ENCODE measurements around the gene TEKT2.

Gene TEKT2

DNA sequence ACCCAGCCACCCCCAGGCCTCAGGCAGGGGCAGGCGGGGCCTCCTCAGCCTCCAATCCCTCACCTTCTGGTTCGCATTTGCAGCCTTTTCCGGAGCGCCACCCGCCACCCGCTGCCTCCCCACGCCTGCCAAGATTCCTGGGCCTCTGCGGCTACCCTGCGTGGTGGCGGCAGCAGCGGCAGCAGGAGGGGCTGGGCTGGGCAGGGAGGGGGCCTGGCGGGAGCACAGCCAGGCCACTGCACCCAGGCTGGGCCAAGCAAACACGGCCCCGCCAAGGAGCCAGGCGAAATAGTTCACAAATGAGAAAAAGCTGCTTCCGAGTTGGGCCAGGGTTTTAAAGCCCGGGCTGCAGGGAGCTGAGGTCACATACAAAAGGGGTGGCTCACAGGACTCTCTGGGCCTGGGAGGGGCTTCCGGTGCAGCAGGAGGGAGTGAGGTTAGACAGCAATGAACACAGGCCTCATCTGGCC lies 31.3 kb downstream of the TEKT2 start:
- TF ChIP-seq CTCF (IDR thresholded peaks at IDR 0.05; ENCODE audit: low read depth, low read length) = no peak
- H3K4me3 ChIP-seq (ENCODE audit: low read depth, low read length) = no peak overlapping the region

DNA sequence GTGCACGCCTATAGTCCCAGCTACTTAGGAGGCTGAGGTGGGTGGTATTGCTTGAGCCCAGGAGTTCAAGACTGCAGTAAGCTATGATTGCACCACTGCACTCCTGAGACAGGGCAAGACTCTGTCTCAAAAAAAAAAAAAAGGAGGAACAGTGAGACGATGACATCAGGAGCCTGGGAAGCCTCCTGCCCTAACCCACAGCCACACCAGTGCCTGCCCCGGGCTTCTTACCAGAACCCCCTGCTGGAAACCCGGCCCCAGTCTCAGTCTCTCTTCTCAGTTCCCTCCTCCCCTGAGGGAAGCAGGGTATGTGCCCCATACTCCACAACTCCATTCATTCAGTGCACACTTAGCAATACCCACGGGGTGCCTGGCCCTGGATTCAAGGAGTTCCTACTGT lies 32.0 kb downstream of the TEKT2 start:
- no peak for TF ChIP-seq CTCF (IDR thresholded peaks at IDR 0.05; ENCODE audit: low read depth, low read length)

DNA sequence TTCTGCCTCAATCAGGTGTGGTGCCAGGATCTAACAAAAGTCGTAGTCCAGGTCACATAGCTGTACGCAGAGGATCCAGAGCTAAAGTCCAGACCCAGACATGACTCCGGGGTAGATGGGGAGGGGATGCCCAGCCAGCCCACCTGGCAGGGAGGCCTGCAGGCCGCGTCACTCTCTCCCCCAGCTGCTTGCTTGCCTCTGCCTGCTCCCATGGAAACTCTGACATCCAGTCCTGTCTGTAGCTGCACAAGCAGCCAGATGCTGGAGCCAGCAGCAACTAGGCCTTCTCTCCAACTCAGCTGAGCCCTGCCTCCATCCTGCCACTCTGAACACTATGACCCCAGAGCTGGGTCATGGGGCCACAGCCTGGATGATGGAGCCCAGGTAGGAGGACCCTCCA lies 33.0 kb downstream of the TEKT2 start:
- no peak for TF ChIP-seq CTCF (IDR thresholded peaks at IDR 0.05; ENCODE audit: low read depth, low read length)
- no peak overlapping the region for H3K4me3 ChIP-seq (ENCODE audit: low read depth, low read length)

More for the DNA sequence above, 32.0 kb downstream of the TEKT2 start:
- no peak overlapping the region for H3K4me3 ChIP-seq (ENCODE audit: low read depth, low read length)

- TF ChIP-seq CTCF (IDR thresholded peaks at IDR 0.05; ENCODE audit: low read depth, low read length) = no peak
- no peak overlapping the region for H3K4me3 ChIP-seq (ENCODE audit: low read depth, low read length)
These were observed 34.7 kb downstream of the TEKT2 start for GRCh38 chr1:36118447-36119204.

DNA sequence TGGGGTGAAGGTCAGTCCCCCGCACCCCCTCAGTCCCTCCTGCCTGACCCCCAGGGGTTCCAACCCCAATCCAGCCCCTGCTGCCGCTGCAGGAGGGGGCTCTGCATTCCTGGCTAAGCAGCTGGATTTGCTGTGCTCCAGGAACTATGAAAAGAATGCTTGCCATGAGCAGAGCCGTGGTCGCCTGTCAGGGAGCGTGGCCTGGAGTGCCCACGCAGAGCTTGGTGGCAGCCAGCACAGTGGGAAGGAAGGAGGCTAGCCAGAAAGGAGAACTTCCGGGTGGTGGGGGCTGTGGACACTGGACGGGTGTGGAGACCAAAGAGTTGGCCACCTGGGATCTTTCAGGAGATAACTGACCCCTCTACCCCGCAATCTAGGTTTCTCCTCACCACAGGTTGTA lies 35.6 kb downstream of the TEKT2 start:
- no peak for TF ChIP-seq CTCF (IDR thresholded peaks at IDR 0.05; ENCODE audit: low read depth, low read length)
- H3K4me3 ChIP-seq (ENCODE audit: low read depth, low read length) = no peak overlapping the region

GRCh38 chr1:36122062-36123030 lies 38.5 kb downstream of the TEKT2 start:
- TF ChIP-seq CTCF (IDR thresholded peaks at IDR 0.05; ENCODE audit: low read depth, low read length) = no peak
- no peak overlapping the region for H3K4me3 ChIP-seq (ENCODE audit: low read depth, low read length)

GRCh38 chr1:36123356-36123755 lies 39.5 kb downstream of the TEKT2 start:
- TF ChIP-seq CTCF (IDR thresholded peaks at IDR 0.05; ENCODE audit: low read depth, low read length) = no peak
- no peak overlapping the region for H3K4me3 ChIP-seq (ENCODE audit: low read depth, low read length)
